CD4-positive, alpha-beta T cell treated with Interferon gamma for 1 hour (primary cell): ENCODE data around the gene TC2N.
"Not testable (repeated sequence)": the region's sequence is repeated elsewhere in the genome, so short reads cannot be mapped to it uniquely, and the experiment has no call there.

Experiments used
- DNase-seq: peaks from one replicate; pipeline ENCODE4 v3.0.0-alpha.2; 2020

TC2N gene

DNA sequence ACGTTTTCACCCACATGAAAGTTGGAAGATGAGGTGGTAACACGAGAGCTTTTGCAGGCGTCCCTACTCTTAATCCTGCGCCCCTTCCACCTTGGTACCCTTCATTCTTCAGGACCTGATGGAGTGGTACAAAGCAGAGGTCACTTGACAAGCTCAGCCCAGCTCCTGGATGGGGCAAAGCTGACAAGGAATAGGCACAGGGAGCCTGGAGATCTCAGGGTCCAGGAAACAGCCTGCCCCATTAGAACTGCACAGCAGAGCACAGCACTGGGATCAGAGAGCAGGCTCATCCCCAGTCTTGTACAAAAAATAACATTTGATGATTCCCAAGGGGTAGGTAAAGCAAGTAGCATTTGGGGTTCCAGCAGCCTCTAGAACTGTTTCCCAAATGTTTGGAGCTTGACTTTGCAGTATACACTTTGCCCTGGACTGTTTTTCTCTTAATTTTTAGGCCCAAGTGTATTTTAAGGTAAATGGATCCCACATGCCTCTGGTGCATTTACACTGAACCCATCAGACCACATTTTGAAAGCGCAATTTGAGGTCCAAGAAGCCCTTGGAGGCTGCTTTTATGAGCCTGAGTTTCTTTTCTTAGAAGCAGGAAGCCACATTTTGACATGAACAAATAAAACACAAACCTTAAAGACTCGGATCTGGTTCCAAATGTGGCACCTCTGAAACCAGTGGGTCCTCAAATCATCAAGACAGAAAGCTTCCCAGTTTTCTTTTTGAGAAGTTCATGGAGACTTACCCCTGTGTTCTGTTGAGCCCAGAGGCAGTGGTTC, 633 bp downstream of the TC2N start:
- no peak for DNase-seq

DNA sequence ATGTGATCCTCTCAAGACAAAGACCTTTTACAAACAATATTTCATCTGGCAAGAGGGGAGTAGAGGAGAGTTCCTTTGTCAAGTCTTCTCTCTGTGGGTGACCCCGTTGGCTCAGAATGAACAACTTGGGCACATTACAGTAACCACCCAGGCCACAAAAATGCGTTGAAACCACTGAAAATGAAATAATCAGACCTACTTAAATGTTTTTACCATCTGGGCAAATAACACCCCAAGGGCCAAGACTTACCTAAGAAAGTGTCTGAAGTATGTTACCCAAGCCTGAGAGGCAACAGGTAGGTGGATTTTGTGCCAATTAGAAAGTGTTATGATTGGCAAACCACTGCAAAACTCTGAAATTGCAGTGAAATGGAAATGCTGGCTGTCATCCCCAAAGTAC, 1.3 kb downstream of the TC2N start:
- no peak for DNase-seq

DNA sequence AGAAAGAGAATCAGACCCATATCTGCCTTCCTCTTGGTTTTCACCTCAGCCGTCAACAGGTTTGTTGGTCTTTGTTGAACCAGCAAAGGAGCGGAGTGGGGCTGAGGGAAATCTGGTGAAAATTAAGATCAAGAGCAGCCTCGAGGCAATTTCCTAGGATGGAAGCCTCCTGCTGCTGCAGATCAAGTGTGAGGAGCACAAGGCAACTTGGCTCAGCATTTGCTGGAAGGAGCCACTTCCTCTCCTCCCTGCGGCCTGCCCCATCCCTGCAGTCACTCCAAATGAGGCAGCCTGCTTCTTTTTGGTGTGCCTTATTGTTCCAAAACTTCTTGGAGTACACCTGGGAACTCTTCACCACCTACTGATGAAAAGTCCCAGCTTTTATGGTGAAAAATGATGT, 4.9 kb downstream of the TC2N start:
- no peak for DNase-seq

DNA sequence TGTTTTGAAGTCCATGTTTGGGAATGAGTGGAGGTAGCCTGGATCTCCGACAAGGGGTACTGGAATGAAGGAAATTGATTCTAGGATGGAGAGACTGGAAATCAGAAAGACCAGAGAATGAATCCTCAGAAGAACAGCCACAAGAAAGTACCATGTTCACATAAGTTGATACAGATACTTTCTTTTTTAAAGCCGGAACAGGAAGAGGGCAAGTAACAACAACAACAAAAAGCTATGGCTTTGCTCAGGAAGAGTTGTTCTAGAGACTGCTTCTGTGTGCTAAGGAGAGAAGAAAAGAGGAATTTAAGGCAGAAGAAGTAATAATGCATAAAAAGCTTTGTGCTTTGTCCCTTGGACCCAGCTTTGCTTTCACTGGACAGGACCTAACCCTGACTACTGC, 6.2 kb downstream of the TC2N start:
- no peak for DNase-seq

DNA sequence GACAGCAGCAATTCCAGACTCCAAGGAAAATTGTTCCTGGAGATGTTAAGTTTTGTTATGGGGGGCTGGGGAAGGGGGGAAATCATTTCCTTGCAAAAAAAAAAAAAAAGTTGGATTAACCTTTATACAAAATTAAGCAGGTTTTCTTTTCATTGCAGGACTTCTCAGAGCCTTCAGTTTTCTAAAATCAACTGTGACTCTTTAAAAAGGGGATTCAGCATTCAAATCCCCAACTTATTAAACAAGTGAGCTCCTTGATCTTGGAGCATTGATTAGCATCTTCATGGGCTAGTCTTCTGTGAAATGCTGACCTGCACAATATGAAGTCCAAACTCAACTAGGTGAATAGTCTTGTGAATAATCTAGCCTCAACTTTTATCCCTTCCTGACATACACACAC, 7.1 kb downstream of the TC2N start:
- DNase-seq, result no peak

DNA sequence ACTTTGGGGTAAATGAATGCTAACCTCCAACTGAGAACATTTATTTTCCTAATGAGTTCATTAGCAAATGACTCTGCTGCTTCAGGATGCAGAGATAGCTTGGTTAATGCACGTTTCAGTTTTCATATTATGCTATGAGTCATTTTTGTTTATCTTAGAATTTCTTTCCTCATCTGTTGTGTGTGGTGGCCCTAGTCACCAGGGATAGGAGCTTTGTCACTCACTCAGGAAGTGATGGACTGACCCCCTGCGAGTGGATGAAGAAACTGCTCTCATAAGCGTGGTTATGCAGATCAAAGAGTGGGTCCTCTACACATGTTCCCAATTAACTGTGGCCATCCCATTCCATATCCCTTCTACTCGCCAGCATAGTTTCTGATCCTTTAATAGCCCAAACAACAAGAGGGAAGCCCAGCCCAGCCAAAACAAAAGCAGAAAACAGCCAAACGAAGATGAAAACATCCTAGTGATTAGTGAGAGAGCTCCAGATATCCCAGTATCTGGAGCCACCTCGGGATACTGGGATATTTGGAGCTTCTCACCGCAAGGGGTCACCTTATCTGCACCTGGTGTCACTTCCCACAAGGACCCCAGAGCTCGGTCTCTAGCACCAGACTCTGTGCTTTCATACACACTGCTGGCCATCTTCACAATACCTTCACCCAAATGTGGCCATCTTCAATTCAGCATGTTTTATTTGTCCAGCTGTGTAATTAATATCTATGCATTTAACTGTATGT, 8.6 kb downstream of the TC2N start:
- no peak for DNase-seq

DNA sequence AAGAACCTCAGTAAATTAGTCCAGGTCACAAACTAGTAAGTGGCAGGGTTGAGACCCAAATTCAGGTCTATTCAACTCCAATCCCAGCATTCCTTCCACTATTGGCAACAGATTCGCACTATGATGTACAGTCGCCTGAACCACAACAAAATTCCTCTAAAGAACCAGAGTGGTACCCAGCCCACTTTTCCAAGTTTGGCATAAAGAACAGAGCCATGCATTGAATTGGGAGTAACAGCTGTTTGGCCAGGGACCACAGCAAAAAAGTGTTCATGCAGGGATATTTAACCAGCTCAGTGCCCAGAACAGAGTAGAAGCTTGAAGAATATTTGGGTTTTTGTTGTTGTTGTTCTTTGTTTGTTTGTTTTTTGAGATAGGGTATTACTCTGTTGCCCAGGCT, 9.7 kb downstream of the TC2N start:
- no peak for DNase-seq

DNA sequence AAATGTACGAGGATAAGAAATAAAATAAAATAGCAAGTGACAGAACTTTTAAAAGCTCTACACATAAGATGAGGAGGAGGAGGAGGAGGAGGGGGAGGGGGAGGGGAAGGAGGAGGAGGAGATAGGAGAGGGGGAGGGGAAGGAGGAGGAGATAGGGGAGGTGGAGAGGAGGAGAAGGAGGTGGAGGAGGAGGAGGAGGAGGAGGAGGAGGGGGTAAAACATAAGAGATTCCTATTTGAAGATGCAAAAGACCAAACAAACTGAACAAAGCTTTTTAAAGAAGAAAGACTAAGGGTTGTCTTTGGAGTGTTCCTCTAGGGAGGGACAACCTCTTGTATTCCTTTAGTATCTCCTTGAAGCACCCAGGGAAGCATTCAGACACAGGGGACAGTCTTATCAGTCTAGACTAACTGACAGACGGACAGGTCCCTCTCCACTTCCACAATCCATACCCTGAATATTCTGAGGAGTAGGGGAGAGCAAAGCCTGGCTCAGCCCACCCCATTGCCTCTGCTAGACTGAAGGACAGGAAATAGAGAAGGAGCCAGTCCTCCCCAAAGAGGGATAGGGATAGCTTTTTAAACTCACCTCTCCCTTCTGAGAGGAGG, 12.9 kb downstream of the TC2N start:
- DNase-seq, result no peak

DNA sequence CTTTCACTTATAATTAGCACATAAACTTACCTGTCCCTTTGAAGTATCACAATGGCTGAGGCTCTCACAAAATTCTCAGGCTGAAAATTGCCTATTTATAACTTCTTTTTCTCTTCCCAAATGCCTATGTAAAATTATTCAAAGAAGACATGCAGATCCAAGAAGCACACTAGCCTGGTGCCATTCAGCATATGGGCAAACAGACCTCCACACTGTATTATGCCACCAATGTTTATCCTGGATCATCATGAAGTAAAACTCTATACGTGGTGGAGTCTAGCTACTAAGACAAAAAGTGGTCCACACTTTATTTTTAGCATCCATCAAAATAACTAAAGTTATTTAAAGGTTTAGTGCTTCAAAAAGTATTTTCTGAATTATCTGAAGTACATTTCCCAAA, 15.8 kb downstream of the TC2N start:
- DNase-seq, result no peak

DNA sequence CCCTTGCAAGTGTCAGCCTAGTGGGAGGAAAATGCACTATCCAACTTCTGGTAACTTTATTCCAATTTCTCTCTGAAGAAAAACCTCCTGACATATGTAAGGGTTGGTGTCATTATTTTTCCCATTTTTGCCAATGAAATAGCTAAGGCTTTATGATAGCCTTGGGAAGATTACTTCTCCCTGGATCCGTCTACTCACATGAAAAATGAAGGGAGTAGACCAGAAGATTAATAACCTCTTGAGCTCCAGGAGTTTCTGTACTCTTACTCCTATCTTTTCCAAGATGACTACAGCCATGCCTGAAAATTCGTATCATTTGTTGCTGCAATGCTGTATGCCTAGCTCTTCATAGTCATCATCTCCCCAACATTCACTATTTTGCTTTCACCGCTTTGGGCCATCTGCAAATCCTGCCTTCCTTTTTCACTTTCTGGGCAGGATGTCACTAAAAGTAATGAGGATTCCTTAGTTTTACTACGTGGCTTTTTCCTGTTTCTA, 18.8 kb downstream of the TC2N start:
- no peak for DNase-seq

DNA sequence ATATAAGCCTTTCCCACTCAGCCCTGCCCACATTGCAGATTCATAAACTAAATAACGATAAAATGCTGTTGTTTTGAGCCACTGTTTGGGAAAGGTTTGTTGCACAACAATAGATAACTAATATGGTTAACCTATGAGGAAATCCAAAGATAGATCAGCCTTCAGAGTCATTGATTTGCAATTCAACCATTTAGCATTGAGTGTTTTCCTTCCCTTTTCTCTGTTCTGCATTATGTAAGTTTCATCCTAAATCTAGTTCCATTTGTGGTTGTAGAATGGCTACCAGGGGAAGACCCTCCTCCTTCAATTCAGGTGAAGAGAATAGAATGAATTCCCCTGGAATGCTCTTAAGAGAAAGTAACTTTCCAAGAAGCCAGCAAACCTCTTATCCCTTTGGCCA, 19.6 kb downstream of the TC2N start:
- DNase-seq, result no peak

DNA sequence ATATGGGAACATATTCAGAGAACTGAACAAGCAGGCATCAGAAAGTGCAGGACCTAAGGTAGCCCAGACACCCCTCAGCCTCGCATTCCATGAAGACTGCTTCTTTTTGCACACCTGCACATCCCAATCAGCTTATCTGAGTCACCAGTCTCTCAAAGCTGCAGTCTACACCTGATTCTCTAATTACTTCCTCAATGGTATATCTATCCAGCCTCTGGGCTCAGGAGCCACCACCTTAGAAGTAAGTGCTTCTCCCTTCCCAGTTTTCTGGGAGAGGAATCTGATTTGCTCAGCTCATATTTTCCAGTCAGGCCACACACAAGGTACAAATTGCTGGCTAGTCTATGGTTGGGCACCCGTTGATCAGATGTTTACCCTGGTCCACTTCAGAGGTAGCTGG, 21.7 kb downstream of the TC2N start:
- no peak for DNase-seq

DNA sequence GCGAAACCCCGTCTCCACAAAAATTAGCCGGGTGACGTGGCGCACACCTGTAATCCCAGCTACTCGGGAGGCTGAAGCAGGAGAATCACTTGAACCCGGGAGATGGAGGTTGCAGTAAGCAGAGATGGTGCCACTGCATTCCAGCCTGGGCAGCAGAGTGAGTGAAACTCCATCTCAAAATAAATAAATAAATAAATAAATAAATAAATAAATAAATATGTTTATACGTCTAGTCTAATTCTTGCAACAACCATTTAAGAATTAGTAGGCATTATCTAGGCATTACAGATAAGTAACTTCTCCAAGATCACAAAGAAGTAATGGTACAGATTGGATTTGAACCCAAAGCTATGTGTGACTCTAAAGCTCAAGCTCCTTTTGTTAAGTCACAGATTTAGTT, 22.3 kb downstream of the TC2N start:
- DNase-seq, result not testable (repeated sequence)

DNA sequence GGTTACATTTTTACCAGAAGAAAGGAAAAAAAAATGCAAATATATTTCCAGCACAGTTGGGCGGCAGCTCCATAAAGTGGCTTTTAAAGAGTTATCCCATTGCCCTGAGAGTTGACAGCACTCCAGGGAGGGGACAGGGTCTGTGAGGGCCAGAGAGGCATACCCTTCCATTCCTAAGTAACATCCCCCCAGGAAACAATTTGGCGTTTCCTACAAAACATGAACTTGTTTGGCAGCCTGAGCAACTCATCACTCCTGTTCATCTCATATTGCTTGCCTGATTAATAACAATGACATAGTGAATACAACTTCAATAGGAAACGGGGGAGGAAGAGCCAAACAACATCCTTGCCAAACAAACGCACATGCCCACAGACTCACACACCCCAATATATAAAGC, 23.3 kb downstream of the TC2N start:
- DNase-seq, result no peak

DNA sequence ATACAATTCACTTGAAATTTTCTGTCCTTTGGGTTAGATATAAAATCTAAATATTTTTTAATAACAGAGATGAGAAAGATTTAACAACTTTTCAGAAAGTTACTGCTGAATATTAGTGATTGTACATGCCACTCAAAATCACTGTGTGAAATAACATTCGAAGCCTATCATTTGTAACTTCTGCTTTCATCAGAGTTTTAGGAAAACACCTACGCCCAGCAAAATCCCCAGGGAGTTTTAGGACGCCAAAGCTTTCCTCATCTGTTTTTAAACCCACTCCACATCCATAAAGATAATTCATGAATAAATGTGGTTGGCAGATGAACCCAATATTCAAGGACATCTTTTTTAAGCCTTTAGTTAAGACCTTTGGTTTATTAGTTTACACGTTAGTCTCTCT, 23.9 kb downstream of the TC2N start:
- no peak for DNase-seq

DNA sequence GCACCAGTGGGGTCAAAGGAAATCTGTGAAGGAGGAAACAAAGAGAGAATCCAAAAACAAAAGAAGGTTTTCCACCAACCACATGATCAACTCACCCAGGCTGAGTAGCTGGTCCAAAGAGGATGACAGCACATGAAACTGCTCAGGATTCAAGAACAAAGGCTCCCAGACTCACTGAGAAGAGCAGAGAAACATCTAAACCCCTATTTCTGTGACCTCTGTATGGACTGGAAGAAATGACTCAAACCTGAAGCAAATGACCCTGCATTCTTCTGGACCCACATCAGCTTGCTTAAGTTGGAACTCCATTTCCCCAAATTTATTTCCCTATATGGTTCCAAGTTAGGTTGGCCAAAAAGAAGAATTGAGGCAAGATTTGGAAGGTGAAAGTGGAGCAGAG, 26.3 kb downstream of the TC2N start:
- DNase-seq, result no peak

DNA sequence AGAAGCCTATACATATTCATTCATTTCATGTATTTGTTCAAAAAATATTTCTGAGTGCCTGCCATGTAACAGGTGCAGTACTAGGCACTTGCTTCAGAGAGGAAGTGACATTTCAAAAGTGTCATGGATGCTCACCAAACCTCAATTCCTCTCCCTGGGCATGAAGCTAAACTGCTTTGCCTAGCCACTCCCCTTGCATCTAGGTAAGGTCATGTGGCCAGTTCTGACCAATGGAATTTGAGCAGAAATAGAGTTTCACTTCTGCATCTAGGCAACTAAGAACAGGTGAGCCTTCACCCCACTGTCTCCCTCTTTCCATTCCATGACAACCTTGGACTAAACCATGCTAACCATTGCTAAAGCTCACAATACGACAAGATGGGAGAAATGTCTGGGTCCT, 27.6 kb downstream of the TC2N start:
- no peak for DNase-seq

DNA sequence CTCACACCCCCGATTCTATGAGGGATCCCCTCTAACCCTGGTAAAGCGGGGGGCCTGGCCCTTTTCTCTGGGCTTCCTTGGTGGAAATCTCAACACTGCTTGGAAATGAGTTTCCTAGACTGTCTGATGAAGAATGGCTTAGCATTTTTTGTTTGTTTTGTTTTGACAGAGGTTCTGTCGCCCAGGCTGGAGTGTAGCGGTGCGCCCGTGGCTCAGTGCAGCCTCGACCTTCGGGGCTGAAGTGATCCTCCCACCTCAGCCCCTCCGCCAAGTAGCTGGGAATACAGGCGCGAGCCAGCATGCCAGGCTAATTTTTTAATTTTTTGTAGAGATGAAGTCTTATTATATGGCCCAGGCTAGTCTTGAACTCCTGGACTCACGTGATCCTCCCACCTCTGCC, 30.3 kb downstream of the TC2N start:
- no peak for DNase-seq

DNA sequence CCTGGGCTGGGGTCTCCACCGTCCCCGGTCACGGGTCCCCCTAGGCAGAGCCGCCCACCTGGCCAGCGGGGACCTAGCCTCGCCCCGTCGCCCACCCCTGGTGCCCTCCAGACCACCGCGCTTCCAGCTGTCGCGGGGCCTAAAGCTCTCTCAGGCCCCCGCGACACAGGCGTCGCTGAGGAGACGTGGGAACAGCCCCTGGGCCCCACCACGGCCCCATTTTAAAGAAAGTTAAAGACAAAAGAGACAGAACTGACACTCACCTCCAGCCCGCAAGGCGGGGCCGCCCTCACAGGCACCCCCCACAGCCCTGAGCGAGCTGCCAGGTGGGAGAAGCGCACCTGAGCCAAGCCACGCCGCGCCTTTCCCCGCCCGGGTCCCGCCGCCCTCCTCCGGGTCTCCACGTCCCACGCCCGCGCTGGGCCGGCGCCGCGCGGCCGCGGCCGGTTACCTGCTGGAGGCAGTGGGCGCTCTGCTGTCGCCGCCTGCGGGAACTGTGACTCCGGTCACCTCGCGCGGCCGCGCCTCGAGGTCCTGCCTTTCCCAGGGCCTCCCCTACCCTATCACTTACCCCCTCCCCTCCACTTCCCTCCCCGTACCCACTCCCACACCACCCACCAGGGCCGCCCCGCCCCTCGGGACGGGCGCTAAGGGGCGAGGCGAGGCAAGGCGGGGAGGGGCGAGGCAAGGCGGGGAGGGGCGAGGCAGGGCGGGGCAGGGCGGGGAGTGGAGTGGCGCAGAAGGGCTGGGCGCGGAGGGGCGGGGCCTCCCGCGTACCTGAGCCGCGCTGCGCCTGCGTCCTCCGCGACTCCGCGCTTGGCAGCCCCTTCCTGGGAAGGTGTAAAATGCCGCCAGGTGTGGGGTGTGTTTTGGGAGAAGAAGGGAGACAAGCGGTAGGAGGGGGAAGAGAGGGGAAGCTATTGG, 31.2 kb downstream of the TC2N start:
- DNase-seq, result peak; percentile 79

DNA sequence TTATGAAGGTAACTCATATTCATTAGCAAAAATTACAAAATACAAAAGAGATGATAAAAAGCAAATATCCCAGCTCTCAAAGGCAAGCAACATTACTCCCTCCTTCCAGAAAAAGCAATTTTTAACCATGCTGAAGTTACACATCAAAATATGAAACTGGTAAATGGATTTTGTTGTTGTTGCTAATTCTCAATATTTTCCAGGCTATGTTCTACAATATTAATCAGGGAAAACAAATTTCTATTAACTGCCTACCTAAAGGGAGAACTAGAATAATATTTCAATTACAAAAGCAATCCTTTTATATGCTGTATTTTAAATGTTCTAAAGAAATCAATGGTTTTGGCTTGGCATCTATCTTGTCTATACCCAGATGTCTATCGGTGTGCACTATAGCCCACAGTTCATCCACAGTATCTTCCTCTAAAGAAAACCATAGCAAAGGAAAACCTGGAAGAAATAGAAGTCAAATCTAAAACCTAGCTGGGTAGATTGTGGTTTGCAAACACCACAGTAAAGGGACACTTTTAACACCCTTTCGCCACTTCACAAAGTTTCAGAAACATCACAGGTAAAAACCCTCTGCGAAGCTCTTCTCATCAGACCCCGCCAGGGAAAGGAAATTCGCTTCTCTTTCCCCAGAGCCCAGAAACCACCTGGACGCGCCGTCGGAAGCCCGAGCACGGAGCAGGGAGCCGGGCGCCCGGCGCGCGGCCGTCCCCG, 32.0 kb downstream of the TC2N start:
- no peak for DNase-seq

DNA sequence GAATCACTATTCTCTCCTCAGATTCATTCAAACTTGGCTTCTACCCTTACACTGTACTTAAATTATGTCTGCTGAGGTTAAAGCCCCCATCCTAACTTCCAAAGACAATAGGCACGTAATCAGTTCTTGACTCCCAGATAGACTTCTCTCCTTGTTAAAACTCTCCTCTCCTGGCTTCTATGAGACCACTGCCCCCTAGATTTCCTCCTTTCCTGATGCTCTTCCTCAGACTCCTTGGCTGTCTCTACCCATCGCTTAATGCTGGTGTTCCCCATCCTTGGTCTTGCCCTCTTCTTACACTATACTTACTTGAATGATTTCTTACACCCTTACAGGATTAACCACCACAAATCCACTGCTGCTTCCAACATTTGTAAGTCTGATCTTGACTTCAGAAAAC, 32.8 kb downstream of the TC2N start:
- no peak for DNase-seq

DNA sequence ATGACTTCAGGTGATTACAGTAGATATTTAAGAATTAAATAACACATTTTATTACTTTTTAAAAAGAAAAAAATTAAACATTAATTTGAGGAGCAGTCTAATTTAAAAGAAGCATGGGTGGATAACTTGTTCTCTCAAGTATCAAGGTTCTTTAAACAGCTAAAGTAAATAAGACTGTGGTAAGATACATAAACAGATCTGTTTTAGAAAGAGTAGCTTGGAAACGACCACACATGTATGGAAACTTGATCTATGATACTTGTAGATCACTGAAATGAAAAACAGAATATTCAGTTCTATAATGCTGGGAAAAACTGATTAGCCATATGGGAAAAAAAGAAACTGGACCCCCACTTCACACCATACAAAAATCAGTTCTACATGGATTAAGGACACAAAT, 36.0 kb downstream of the TC2N start:
- no peak for DNase-seq
